ENCODE measurements around the gene VRK1.
A peak's percentile ranks its signal among the peaks of the same experiment; 100 is the strongest.
"Not testable (repeated sequence)": the region's sequence is repeated elsewhere in the genome, so short reads cannot be mapped to it uniquely, and the experiment has no call there.

Gene VRK1

DNA sequence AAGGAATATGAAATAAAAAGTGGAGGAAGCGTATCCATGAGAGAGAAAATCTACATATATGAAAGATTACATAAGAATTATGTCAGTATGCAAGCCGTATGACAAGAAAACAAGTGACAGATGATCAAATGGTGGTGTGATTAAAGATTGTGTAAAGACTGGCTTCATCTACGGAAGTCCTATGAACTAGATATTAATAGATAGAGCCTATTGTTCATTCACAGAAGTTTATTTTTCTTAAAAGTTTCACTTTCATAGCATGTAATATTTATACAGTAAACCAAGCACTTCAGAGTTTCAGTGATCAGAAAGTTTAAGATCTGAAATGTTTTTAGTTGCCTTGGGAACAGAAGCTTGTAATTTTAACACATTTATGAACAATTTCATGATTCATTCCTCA is 84.5 kb downstream of the VRK1 start:
- no peak for DNase-seq (ENCODE audit: low read depth)

DNA sequence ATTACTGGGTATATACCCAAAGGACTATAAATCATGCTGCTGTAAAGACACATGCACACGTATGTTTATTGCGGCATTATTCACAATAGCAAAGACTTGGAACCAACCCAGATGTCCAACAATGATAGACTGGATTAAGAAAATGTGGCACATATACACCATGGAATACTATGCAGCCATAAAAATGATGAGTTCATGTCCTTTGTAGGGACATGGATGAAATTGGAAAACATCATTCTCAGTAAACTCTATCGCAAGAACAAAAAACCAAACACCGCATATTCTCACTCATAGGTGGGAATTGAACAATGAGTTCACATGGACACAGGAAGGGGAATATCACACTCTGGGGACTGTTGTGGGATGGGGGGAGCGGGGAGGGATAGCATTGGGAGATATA is 86.8 kb downstream of the VRK1 start:
- not testable (repeated sequence) for DNase-seq (ENCODE audit: low read depth)

DNA sequence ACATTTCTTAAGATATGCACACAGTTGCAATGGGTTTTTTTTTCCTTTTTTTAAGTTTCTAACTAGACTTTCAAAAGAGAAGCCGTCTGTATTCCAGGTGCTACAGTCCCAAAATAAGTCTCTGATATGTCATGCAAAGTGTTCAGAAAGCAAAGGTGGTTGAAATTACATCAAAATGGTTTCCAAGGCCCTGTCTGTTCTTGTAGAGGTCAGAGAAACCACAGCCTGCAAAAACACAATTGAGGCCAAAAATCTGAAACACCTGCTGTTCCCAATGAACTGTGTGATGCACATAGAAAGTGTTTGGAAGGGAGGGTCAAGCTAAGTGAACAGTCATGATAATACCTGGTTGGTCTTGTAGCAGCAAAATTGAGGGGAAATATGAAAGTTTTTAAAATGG is 91.0 kb downstream of the VRK1 start:
- DNase-seq (ENCODE audit: low read depth): no peak

DNA sequence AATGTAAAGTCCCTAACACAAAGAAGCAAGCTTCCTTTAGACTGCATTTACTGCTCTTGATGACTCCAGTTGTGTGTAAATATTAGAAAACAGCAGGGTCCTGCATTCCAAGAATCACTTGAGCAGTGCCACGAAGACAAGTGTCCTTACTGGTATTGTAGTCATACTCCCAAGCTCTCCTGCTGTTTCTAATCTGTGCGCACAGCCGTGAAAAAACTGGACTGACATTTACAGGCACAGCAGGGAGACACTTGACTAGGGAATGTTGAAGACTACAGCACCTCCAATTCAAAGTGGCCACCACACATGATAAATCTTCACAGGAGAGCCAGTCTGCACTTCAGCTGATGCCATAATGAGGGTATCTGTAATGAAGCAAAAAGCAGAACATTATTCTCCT is 91.4 kb downstream of the VRK1 start:
- no peak for DNase-seq (ENCODE audit: low read depth)

DNA sequence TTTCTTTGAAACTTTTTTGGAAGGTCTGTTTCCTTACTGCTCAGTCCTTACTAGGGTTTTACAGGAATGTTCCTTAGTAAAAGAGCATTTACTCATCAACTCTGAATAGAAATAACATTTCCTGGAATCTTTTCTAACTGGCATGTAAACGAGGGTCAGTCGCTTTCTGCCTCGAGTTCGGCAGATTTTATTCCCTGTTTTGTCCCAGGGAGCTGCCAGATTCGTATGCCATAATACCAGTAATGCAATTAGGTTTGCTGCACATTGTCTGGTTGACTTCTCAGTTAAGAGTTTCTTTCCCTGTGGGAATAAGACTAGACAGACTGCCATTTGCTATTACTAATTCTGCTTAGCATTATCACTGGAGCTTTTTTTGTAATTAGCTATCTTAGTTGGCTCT is 91.9 kb downstream of the VRK1 start:
- no peak for DNase-seq (ENCODE audit: low read depth)

DNA sequence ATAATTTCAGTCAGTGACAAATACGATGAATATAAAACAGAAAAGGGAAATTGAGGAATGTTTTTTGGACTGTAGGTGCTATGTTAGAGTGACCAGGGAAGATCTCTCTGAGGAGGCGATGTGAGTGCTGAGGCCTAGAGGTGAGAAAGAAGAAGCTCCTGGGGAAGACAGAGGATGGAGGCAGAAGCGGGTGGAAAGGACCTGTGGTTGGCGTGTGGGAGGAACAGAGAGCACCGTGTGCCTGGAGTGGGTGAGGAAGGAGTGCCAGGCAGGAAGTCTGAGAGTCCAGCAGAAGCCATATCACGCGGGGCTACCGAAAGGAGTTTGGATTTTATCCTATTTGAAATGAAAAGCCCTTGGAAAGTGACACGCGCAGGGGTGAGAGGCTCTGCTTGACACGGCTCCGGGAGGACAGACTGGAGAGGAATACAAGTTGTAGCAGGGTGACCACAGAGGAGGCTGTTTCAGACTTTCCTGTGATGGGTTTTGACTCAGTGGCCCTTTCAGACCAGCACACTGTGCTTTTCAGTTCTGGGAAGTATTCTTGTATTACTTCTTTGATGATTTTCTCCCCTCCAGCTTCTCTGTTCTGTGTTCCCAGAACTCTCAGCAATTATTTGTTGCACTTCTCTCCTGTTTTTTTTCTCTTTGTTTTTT is 96.9 kb downstream of the VRK1 start:
- DNase-seq (ENCODE audit: low read depth): no peak

DNA sequence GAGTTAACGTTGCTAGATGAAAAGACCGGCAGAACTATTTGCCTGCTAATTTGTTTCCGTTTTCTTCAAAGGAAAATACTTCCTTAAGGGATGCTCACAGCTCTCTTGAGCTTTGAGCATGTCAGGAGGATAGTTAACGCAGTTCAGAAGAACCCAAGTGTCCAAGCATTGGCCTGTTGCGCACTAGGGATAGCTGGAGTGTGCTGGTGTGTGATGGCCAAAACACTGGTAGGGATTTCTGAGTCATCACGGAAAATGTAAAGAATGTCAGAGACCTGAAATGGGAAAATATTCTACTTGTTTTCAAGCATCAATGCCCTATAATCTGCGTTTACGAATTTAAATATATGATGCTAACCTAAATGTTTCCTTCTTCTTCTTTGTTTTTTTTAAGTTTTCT is 97.8 kb downstream of the VRK1 start:
- DNase-seq (ENCODE audit: low read depth): no peak

DNA sequence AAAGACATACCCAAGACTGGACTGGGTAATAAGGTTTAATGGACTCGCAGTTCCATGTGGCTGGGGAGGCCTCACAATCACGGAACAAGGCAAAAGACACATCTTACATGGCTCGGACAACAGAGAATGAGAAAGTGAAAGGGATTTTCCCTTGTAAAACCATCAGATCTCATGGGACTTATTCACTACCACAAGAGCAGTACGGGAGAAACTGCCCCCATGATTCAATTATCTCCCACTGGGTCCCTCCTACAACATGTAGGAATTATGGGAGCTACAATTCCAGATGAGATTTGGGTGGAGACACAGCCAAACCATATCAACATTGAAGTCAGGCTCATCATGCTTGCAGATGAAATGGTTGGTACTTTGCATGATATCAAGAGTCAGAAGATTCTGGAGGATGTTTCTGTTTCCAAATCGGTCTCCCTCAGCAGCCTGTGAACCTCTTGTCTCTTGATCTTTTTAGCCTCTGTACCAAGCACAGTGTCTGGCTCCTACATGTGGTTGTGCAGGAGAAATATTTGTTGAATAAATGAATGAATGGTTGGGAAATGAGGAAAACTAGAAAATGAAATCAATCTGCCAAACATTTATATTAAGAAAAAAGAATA is 98.6 kb downstream of the VRK1 start:
- DNase-seq (ENCODE audit: low read depth): no peak

DNA sequence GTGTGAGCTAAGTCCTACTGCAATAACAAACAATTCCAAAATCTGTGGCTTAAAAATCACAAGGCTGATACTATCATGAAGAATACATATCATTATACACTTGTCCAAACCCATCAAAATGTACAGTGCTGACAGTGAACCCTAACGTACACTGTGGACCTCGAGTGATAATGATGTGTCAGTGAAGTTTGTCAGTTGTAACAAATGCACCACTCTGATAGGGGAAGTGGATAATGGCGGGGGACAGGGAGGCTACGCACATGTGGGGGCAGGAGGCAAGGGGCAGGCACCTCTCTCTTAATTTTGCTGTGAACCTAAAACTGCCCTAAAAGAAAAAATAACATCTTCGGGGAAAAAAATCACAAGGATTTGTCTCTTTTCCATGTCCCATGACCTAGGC is 100.0 kb downstream of the VRK1 start:
- DNase-seq (ENCODE audit: low read depth): no peak

DNA sequence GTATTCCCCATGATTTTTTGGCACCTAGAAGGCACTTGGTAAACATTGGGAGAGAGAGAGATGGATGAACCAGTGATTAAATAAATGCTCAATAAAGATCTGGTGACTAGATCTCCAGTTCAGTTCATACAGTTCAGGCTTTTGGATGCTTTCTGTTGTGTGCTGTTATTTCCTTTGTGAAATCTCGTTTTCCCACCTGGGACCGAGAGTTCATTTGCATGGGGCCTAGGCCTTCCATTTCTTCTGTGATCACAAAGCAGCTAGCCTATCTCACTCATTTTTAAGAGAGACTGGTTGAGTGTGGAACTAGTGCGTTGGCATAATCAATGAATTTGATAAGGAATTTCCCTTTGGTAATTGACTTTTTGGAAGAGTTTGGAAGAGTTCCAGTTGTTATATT is 104.0 kb downstream of the VRK1 start:
- DNase-seq (ENCODE audit: low read depth): no peak

DNA sequence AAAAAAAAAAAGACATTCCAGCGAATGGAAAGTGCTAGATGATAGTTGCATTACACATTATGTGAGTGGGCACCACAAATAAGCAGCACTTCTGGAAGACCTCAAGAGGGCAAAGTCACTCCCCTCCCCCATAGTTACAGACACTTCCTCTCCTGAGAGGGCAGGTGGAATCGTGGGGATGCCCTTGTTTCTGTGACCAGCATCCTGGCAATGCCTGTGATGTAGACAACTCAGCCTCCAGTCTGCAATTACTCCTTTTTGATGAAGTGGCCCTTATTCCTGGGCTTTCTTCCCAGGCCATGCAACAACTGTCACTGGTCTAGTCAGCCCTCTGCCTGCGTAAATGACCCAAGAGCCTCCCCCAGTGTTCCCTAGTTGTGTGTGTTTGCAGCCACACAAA is 104.8 kb downstream of the VRK1 start:
- DNase-seq (ENCODE audit: low read depth): no peak

DNA sequence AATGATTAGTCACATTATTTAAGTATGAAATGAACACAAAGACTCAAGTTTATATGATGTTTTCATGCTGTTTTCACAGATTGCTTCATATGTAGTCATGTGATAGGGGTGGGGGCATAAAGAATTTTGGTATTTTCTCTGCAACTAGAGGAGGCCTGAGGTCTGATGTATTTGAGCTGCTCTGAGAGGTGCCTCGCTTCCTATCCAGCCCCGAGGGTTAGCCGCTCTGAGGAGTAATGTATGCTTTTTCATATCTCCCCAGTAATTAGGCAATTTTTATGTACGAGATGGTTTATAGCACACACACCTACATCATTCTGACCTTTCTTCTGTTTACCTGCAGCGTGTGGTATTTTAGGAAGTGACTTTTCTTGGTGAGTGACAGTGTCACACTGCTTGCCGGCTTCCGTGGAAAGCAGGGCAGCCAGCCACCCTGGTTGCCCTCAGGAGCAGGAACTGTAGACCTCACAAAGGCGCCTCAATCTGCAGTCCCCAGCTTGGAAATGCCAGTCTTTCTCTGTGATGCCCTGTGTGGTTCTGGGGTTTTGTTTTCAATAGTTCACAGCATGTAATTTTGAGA is 106.4 kb downstream of the VRK1 start:
- no peak for DNase-seq (ENCODE audit: low read depth)

DNA sequence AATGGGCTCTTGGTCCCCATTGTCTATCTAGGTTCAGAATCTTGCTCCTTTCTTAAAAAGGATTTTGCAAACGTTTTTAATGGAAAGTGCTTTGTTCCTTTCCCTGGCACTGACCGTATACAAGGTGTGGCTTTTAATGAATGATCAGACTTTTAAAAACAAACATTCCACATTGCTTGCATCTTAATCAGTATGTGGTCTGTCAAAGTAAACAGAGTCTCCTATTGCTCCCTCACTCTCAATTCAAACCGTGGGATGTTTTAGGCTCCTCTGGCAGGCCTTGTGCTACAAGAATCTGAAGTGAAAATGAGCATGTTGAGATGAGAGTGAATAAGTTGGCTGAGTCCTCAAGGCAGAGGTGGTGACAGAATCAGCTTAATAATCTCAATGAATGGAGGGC is 107.0 kb downstream of the VRK1 start:
- peak; percentile 15 for DNase-seq (ENCODE audit: low read depth)

DNA sequence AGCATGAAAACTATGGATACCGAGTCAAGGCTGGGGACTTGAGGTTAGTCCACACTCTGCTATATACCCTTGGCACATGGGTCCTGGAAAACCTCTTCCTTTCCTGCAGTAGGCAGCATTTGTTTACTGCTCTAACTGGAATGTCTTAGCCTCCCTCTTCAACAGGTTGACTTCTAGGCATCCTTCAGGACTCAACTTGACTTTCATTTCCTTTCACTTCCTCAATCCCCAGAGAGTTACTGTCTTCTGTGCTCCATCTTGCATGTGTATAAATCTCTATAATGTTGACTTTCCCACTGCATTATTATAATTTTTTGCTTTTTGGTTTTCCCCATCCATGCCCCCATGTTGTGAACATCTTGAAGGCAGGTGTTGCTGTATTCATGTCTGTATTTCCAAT is 107.9 kb downstream of the VRK1 start:
- DNase-seq (ENCODE audit: low read depth): no peak

DNA sequence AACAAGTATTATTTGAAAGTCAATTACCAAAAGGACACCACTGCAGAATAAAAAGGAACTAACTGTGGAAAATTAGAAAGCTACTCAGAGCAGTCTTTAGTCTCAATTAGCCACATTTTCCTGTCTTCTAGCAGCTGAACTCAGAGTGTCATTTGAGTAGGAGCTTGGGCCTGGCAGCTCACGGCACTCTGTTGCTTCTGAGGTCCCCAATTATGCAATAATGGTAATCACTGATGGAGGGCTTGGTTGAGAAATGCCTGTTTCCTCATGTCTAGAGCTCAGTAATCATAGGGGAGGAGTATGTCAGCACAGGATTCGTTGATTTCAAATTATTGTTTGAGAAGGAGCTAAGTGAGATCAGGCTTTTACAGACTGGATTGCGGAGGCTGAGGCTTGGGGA is 108.6 kb downstream of the VRK1 start:
- peak; percentile 78 for DNase-seq (ENCODE audit: low read depth)

DNA sequence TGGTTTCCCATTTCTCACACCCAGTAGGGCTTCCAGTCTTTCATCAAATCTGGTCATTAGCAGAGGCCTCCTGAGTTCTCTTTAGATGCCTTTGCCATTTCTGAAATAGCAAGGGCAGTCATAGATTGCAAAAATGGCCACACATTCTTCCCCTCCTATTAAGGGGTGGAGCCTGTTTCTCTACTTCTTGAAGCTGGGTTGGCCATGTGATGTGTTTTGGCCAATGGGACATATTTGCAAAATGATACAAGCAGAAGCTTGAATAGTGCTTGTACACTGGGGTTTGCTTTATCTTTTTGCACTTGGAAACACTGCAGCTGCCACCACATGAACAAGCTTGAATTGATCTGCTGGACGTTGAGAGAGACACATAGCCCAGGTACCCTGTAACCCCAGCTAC is 109.3 kb downstream of the VRK1 start:
- DNase-seq (ENCODE audit: low read depth): no peak

DNA sequence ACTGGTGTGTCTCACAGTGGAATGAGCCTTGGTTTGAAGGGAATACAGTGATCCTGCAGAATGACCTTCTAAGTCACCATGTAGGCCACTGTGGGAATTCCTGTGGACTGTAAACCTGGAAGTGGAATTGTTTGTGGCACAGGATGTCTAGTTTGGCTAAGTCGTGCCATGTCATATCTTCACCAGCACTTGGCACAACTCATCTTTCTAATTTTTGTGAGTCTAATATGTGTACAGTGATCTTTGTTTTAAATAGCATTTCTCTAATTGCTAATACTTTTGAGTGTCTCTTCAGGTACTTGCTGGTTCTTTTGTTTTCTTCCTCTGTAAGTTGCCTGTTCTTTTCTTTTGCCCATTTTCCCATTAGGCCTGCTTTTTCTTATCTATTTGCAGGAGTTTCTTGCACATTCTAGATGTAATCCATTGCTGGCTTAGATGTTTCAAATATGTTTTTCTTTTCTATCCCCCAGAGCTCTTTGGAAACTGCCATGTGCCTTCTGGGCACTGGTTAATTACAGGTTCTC is 112.7 kb downstream of the VRK1 start:
- DNase-seq (ENCODE audit: low read depth): no peak

DNA sequence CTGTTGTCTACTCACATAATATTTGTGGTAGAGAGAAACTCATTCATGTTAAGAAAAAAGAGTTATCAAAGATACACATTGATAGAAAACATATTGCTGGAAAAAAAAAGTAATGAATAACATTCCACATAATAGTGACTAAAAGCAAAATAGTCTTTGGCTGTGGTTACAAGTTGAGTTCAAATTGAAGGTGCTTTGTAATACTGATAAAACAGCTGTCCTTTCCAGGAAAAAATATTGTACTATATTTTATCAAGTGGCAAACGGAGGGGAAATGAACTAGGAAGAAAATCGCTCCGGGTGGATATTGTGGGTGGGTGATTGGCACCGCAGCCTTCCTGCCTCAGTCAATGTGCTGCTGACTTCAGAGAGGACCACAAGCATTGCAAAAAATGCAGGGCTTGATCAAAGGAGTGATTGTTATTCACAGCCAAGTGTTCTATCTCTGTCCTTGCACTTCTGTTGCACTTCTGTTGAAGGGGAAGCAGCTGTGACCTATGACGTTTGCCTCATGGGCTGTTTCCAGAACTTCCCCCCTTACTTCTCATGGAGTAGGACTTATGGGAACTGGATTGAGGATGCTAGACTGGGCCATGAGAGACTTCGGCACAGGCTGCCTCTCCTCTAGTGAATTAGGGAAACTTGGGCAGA is 114.4 kb downstream of the VRK1 start:
- no peak for DNase-seq (ENCODE audit: low read depth)

DNA sequence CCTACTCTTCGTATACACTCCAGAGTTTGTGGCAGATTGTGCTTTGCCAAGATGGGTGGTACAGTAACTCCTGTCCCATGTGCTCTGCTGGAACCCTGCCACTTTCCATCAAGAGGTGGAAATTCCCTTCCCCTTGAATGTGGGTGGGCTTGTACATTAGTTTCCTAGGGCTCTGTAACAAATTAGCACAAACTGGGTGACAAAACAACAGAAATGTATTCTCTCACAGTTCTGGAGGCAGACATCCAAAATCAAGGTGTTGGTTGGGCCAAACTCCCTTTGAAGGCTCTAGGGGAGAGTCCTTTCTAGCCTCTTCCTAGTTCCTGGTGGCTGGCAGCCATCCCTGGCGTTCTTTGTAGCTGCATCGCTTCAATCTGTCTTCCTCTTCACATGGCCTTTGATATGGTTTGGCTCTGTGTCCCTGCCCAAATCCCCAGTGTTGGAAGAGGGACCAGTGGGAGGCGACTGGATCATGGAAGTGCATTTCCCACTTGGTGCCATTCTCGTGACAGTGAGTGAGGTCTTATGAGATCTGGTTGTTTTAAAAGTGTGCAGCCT is 117.5 kb downstream of the VRK1 start:
- DNase-seq (ENCODE audit: low read depth): no peak

DNA sequence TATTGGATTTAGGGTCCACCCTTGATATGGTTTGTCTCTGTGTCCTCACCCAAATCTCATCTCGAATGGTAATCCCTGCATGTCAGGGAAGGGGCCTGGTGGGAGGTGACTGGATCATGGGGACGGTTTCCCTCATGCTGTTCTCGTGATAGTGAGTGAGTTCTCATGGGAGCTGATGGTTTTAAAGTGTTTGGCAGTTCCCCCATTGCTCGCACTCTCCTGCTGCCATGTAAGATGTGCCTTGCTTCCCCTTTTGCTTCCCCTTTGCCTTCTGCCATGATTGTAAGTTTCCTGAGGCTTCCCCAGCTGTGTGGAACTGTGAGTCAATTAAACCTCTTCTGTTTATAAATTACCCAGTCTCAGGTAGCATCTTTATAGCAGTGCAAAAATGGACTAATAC is 118.3 kb downstream of the VRK1 start:
- no peak for DNase-seq (ENCODE audit: low read depth)

DNA sequence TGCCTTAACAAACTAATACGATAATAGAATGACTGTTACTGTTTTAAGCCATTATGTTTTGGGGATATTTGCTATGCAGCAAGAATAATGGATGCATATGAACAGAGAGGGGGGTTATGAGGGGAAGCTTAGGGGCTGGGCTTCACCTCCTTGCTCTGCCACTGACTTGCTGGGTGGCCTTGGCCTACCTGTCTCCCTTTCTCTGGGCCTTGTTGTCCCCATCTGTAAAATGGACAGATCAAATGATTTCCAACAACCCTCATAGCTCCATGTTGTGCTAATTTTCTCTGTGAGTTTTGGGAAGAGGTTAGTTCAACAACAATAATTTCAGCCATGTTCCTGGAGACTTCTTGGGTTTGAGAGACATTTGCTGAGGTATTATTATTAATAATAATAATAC is 119.6 kb downstream of the VRK1 start:
- no peak for DNase-seq (ENCODE audit: low read depth)

DNA sequence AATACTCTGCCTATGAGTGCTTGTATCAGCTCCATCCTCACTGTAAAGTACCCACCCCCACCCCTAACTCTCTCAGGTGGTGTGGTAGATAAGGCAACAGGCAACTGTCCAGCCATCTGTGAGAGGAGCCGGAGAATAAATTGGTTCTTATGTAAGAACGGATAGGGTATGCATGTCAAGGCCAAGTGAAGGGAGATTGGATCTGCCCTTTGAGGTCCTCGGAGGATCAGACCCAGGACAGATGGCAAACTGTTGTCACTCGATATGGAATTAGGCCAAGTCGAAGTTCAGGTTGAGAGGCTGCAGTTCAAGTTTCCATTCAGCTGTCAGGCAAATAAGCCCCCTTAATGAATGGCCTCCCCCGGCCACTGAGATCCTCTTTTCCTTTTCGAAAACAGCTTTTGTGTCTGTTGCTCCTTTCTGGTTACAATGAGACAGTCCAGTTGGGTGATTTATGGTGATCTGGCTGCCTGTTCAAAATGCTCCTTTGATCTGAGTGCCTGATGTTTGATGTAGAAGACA is 120.3 kb downstream of the VRK1 start:
- no peak for DNase-seq (ENCODE audit: low read depth)

DNA sequence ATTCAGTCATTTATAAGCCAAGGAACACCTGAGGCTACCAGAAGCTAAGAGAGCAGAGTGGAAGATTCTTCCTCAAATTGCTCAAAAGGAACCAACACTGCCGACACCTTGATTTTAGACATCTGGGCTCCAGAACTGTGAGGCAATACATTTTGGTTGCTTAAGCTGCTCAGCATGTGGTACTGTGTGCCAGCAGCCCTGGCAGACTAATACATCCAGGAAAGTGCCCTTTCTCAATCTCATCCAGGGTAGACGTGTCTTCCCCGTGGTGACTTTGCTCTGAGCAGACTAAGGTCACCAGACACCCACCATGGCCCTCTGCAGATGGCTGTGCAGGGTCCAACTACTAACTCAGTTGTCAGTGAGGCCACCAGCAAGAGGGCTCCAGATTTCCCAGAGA is 122.8 kb downstream of the VRK1 start:
- peak; percentile 75 for DNase-seq (ENCODE audit: low read depth)

All from fibroblast of gingiva (primary cell).